Measurements from ENCODE around the gene MCEMP1.

Gene MCEMP1

GRCh38 chr19:7655581-7655980 is 21.3 kb upstream of the MCEMP1 start:
- peak in 3 of 11 experiments; percentile 32 to 55 (median 43); a peak in 3 of 22 replicates for TF ChIP-seq Cebpa-rat (IDR thresholded peaks at IDR 0.05)
- H3K36me3 ChIP-seq = no peaks in the 10 kb centered on the region
- peak overlapping the region in 8 of 11 experiments; percentile 30 to 76 (median 56); a peak in 12 of 22 replicates for H3K9ac ChIP-seq
- H3K9me3 ChIP-seq (replicated peaks in 1 of 11) = no peaks in the 10 kb centered on the region
- H3K27me3 ChIP-seq = peaks cover 0 to 6% (median 0%) of the 10 kb centered on the region in 11 experiments; a peak in 2 of 22 replicates
- H3K4me2 ChIP-seq = peak overlapping the region; percentile 20 to 87 (median 76); a peak in 21 of 22 replicates
- no peaks in the 10 kb centered on the region for H4K20me1 ChIP-seq
- H3K27ac ChIP-seq = peak overlapping the region in 10 of 11 experiments; percentile 63 to 88 (median 77); a peak in 20 of 22 replicates
- no peak overlapping the region for H3K4me3 ChIP-seq
- H3K4me1 ChIP-seq = peaks cover 43 to 85% (median 72%) of the 10 kb centered on the region in 10 experiments

GRCh38 chr19:7657131-7657751 is 19.6 kb upstream of the MCEMP1 start:
- Histone ChIP-seq H3K4me2 (peak overlapping the region; percentile 57 to 87 (median 78)), H3K36me3 (no peaks in the 10 kb centered on the region), H3K27me3 (no peaks in the 10 kb centered on the region), H3K9me3 (replicated peaks in 1 of 11) (no peaks in the 10 kb centered on the region), H3K9ac (peak overlapping the region in 10 of 11 experiments; percentile 25 to 76 (median 62); a peak in 18 of 22 replicates), H3K27ac (peak overlapping the region; percentile 11 to 88 (median 77); a peak in 21 of 22 replicates), H3K4me1 (peaks cover 47 to 88% (median 74%) of the 10 kb centered on the region in 10 experiments), H3K4me3 (no peak overlapping the region; a peak in 1 of 20 replicates), H4K20me1 (no peaks in the 10 kb centered on the region)
- TF ChIP-seq Cebpa-rat (IDR thresholded peaks at IDR 0.05) = peak in 10 of 11 experiments; percentile 59 to 89 (median 68); a peak in 19 of 22 replicates

DNA sequence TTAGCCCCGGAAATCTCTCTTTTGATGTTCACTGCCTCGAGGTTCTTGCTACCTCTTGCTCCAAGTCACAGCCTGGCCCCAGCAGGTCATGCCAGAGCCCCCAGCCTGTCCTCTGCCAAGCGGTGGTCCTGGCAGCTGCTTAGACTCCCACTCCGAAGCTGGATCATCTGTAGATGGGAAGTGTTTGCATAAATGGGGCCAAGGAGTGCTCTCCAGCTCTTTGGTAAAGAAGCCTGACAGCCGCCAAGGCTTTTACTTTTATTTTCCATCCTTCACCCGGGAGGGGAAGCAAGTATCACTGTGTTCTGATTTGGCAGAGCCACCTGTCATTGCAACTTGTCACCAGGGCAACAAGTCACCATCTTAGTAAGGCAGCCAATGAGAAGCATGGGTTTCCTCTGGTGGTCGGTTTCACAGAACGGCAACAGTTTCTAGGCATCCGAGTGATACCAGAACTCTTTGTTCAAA is 18.6 kb upstream of the MCEMP1 start:
- H3K4me1 ChIP-seq = peaks cover 37 to 80% (median 64%) of the 10 kb centered on the region in 10 experiments
- peak overlapping the region in 10 of 11 experiments; percentile 63 to 88 (median 77); a peak in 19 of 22 replicates for H3K27ac ChIP-seq
- no peak for TF ChIP-seq Cebpa-rat (IDR thresholded peaks at IDR 0.05)
- H4K20me1 ChIP-seq = no peaks in the 10 kb centered on the region
- no peaks in the 10 kb centered on the region for H3K27me3 ChIP-seq
- H3K4me3 ChIP-seq = peak overlapping the region in 6 of 10 experiments; percentile 5 to 53 (median 31); a peak in 6 of 20 replicates
- peak overlapping the region; percentile 57 to 87 (median 78) for H3K4me2 ChIP-seq
- peak overlapping the region in 9 of 11 experiments; percentile 43 to 76 (median 68); a peak in 16 of 22 replicates for H3K9ac ChIP-seq
- no peaks in the 10 kb centered on the region for H3K36me3 ChIP-seq
- no peaks in the 10 kb centered on the region for H3K9me3 ChIP-seq (replicated peaks in 1 of 11)

DNA sequence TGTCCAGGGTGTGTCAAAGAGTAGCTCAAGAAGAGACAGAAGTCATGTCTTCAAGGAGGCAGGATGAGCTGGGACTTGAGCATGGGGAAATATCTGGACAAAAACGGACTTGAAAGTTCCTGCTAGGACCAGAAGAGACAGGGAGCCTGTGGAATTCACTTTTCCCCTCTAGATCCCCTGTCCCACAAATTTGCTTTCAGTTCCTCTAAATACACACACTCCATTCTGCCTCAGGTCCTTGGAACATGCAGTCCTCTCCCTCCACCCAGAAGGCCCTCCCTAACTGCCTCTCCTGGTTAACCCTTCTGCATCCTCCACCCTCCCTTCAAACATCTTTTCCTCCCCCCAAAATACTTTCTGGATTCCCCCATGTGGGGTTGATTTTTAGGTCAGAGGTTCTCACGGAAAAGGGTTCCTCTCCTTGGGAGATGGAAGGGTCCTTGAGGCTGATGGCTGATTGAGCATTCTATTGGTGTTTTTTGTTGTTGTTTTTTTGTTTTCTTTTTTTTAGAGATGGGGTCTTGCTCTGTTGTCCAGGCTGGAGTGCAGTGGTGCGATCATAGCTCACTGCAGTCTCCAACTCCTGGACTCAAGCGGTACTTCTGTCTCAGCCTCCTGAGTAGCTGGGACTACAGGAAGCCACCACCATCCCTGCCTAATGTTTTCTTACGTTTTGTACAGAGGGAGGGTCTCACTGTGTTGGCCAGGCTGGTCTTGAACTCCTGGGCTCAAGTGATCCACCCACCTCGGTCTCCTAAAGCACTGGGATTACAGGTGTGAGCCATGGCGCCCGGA is 14.9 kb upstream of the MCEMP1 start:
- Histone ChIP-seq H3K27me3 (no peaks in the 10 kb centered on the region), H3K4me1 (peaks cover 25 to 54% (median 38%) of the 10 kb centered on the region in 10 experiments), H4K20me1 (no peaks in the 10 kb centered on the region), H3K9me3 (replicated peaks in 1 of 11) (no peaks in the 10 kb centered on the region), H3K4me3 (no peak overlapping the region), H3K36me3 (no peaks in the 10 kb centered on the region), H3K9ac (no peak overlapping the region), H3K4me2 (peak overlapping the region in 6 of 11 experiments; percentile 2 to 37 (median 24); a peak in 7 of 22 replicates), H3K27ac (no peak overlapping the region)
- TF ChIP-seq Cebpa-rat (IDR thresholded peaks at IDR 0.05) = no peak

DNA sequence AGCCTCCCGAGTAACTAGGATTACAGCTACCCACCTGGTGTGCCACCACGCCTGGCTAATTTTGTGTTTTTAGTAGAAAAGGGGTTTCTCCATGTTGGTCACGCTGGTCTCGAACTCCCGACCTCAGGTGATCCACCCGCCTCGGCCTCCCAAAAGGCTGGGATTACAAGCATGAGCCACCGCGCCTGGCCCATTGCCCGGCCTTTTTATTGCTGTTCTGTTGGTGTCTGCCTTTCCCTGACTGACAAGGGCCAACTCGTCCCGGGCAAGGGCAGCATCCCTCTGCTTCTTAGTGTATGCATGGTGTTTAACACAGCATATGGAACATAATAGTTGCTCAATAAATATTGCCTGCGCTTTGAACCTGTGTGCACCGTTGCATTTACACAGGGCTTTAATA is 14.2 kb upstream of the MCEMP1 start:
- H3K4me1 ChIP-seq = peaks cover 18 to 53% (median 31%) of the 10 kb centered on the region in 10 experiments
- H3K9me3 ChIP-seq (replicated peaks in 1 of 11) = no peaks in the 10 kb centered on the region
- TF ChIP-seq Cebpa-rat (IDR thresholded peaks at IDR 0.05) = no peak
- H3K27ac ChIP-seq = no peak overlapping the region
- no peaks in the 10 kb centered on the region for H3K36me3 ChIP-seq
- H3K9ac ChIP-seq = no peak overlapping the region
- no peaks in the 10 kb centered on the region for H4K20me1 ChIP-seq
- no peaks in the 10 kb centered on the region for H3K27me3 ChIP-seq
- H3K4me2 ChIP-seq = no peak overlapping the region
- no peak overlapping the region for H3K4me3 ChIP-seq

- Histone ChIP-seq H3K4me2 (no peak overlapping the region), H3K4me1 (peaks cover 17 to 53% (median 30%) of the 10 kb centered on the region in 10 experiments), H3K9ac (no peak overlapping the region), H4K20me1 (no peaks in the 10 kb centered on the region), H3K27ac (no peak overlapping the region), H3K4me3 (no peak overlapping the region), H3K27me3 (no peaks in the 10 kb centered on the region), H3K36me3 (no peaks in the 10 kb centered on the region), H3K9me3 (replicated peaks in 1 of 11) (no peaks in the 10 kb centered on the region)
- no peak for TF ChIP-seq Cebpa-rat (IDR thresholded peaks at IDR 0.05)
These were observed 13.2 kb upstream of the MCEMP1 start for GRCh38 chr19:7663706-7664105.

GRCh38 chr19:7665076-7665475 is 11.8 kb upstream of the MCEMP1 start:
- no peak for TF ChIP-seq Cebpa-rat (IDR thresholded peaks at IDR 0.05)
- Histone ChIP-seq H3K4me1 (peaks cover 27 to 60% (median 37%) of the 10 kb centered on the region in 10 experiments), H3K4me3 (no peak overlapping the region), H3K36me3 (no peaks in the 10 kb centered on the region), H3K27ac (peak overlapping the region in 1 of 11 experiments; percentile 13; a peak in 1 of 22 replicates), H3K9me3 (replicated peaks in 1 of 11) (no peaks in the 10 kb centered on the region), H3K4me2 (peak overlapping the region in 3 of 11 experiments; percentile 6 to 31 (median 16); a peak in 2 of 22 replicates), H4K20me1 (no peaks in the 10 kb centered on the region), H3K9ac (peak overlapping the region in 1 of 11 experiments; percentile 3; a peak in 1 of 22 replicates), H3K27me3 (no peaks in the 10 kb centered on the region)

DNA sequence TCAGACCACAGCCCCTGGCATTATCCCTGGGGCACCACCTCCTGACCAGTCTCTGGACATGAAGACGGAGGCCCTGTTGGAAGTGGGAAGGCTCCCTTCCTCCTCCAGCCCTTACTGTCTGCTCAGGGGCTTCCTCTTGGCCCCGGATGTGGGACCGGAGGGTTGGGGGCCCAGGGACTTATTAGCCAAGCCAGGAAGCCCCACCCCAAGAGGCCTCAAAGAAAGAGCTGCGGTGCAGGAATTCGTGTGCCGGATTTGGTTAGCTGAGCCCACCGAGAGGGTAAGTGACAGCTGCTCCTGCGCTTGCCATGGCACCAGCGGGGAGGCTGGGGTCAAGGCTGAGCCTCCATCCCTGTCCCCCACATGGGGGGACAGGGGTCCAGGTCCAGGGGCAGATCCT is 8.0 kb upstream of the MCEMP1 start, which contains the start of gene RETN:
RETN (plus strand) TSS at position 208 of the 400 bp plus-strand sequence. CDS start 278 bp downstream, outside the sequence.
- peaks cover 0 to 10% (median 3%) of the 10 kb centered on the region in 11 experiments; a peak in 19 of 22 replicates for H3K9me3 ChIP-seq (replicated peaks in 1 of 11)
- no peaks in the 10 kb centered on the region for H4K20me1 ChIP-seq
- H3K4me3 ChIP-seq = peak within 1 kb of the TSS; percentile 7 to 74 (median 56); a peak in 18 of 20 replicates
- H3K36me3 ChIP-seq = no peaks in the 10 kb centered on the region
- peak within 1 kb of the TSS; percentile 48 to 86 (median 76); a peak in 21 of 22 replicates for H3K9ac ChIP-seq
- H3K27me3 ChIP-seq = peaks cover 0 to 4% (median 0%) of the 10 kb centered on the region in 11 experiments; a peak in 3 of 22 replicates
- peak within 1 kb of the TSS; percentile 84 to 100 (median 97) for H3K4me2 ChIP-seq
- peaks cover 31 to 76% (median 53%) of the 10 kb centered on the region in 10 experiments for H3K4me1 ChIP-seq
- peak in 1 of 11 experiments; percentile 7; a peak in 1 of 22 replicates for TF ChIP-seq Cebpa-rat (IDR thresholded peaks at IDR 0.05)
- H3K27ac ChIP-seq = peak within 1 kb of the TSS in 10 of 11 experiments; percentile 54 to 92 (median 88); a peak in 20 of 22 replicates

All from BLaER1 treated with 17β-estradiol and CSF1 and Interleukin-3, amounts not matched to agents 10 nM and 100 nM (cell line).